A549 (cell line): ENCODE data around the gene NOD2. TPM values are rescaled to one million over a fixed set of nuclear protein-coding genes. Genes with fewer than 3 reads are reported as not detected.

Experiments used
- ATAC-seq, 2 experiments: fragments of 200-7000 bp in 1 of 2; fragments of >200 bp in 1 of 2; cut with Nextera tagmentation in 1 of 2; cut with Tn5 transposase in 1 of 2; 3 replicates each; pipeline versions ENCODE4 v1.8.0 to v1.9.1; 2018 to 2020; ENCODE audit warnings: mild to moderate bottlenecking in 1 of 2, moderate library complexity in 1 of 2
- CTCF ChIA-PET: fragments of 300-600 bp; sonication (Branson Sonifier 250); formaldehyde crosslinking; extraction: SDS; loops from one replicate; lab custom pipeline; 2021; ENCODE audit warnings: antibody characterized with exemption, inconsistent platforms; lab: Yijun Ruan, JAX
- POLR2A ChIA-PET: fragments of 350-600 bp; formaldehyde crosslinking; extraction: SDS; loops from one replicate; lab custom pipeline; 2021; ENCODE audit warnings: antibody characterized with exemption, inconsistent platforms; lab: Yijun Ruan, JAX
- DNase-seq, 2 experiments: peaks; one replicate each; pipeline versions ENCODE4 v3.0.0 to v3.0.0-alpha.2; 2011 to 2016; ENCODE audit warnings: low read depth in 1 of 2, low spot score in 1 of 2
- FAIRE-seq: peaks from 2 replicates; lab custom pipeline; 2011; peaks lifted over from hg19 to GRCh38; lab: Jason Lieb, UNC
- H3K27ac ChIP-seq, 2 experiments: fragments of >200 bp; sonication (Bioruptor Twin); formaldehyde crosslinking; 3 replicates each; pipeline ENCODE4 v1.5.1; 2016 to 2017
- H3K4me1 ChIP-seq: fragments of >200 bp; sonication (Bioruptor Twin); formaldehyde crosslinking; 3 replicates; pipeline ENCODE4 v1.6.1; 2016
- H3K4me2 ChIP-seq: fragments of >200 bp; sonication (Bioruptor Twin); formaldehyde crosslinking; 3 replicates; pipeline ENCODE4 v1.6.1; 2016
- H3K4me3 ChIP-seq: fragments of >200 bp; sonication (Bioruptor Twin); formaldehyde crosslinking; 3 replicates; pipeline ENCODE4 v1.5.1; 2016
- H3K9me3 ChIP-seq: fragments of >200 bp; sonication (Bioruptor Twin); formaldehyde crosslinking; 3 replicates; pipeline ENCODE4 v1.6.1; 2016
- CBX8 ChIP-seq: fragments of 200-600 bp; sonication (generic); IDR thresholded peaks from 2 replicates; pipeline ENCODE4 v1.6.1; 2016
- CHD2 ChIP-seq: fragments of 150-350 bp; IDR thresholded peaks from 2 replicates; pipeline ENCODE4 v1.6.1; 2014; ENCODE audit warnings: low read length; ENCODE audit not compliant: partially characterized antibody
- EHF ChIP-seq: fragments of 250-450 bp; sonication (Bioruptor Pico); IDR thresholded peaks from 2 replicates; pipeline ENCODE4 v1.5.0; 2020; ENCODE audit warnings: mild to moderate bottlenecking
- FOSL2 ChIP-seq, 2 experiments: fragments of 450-650 bp in 1 of 2; fragments of >200 bp in 1 of 2; sonication (Bioruptor Twin) in 1 of 2; formaldehyde crosslinking; IDR thresholded peaks; 2 replicates each; pipeline versions ENCODE4 v1.5.0 to v1.6.1; 2016 to 2020; ENCODE audit warnings: mild to moderate bottlenecking in 1 of 2, moderate library complexity in 1 of 2
- FOXS1 ChIP-seq: fragments of 250-450 bp; sonication (Bioruptor Pico); IDR thresholded peaks from 2 replicates; pipeline ENCODE4 v1.5.0; 2020; ENCODE audit warnings: mild to moderate bottlenecking, moderate library complexity
- GATA3 ChIP-seq: IDR thresholded peaks from 2 replicates; pipeline ENCODE4 v1.6.1; 2012; ENCODE audit warnings: borderline replicate concordance
- HDAC2 ChIP-seq: fragments of 200-600 bp; sonication (generic); IDR thresholded peaks from 2 replicates; pipeline ENCODE4 v1.6.1; 2016
- HMGXB4 ChIP-seq: fragments of 250-450 bp; sonication (Bioruptor Pico); IDR thresholded peaks from 2 replicates; pipeline ENCODE4 v1.5.0; 2021; ENCODE audit warnings: mild to moderate bottlenecking, moderate library complexity, borderline replicate concordance
- HOXA7 ChIP-seq: fragments of 250-450 bp; sonication (Bioruptor Pico); IDR thresholded peaks from 2 replicates; pipeline ENCODE4 v1.5.0; 2020; ENCODE audit warnings: mild to moderate bottlenecking, moderate library complexity
- JUN ChIP-seq, 2 experiments: fragments of >200 bp; sonication (Bioruptor Twin); formaldehyde crosslinking; IDR thresholded peaks; 2 replicates in 1 of 2; 3 replicates in 1 of 2; pipeline ENCODE4 v1.6.1; 2016 to 2017
- MAFK ChIP-seq: fragments of 450-650 bp; IDR thresholded peaks from 2 replicates; pipeline ENCODE4 v1.6.1; 2014; ENCODE audit not compliant: partially characterized antibody
- MYC ChIP-seq: IDR thresholded peaks from 2 replicates; pipeline ENCODE4 v1.6.1; 2012; ENCODE audit warnings: mild to moderate bottlenecking, inconsistent platforms, low read length, improper control_type of control experiment, borderline replicate concordance
- NR3C1 ChIP-seq: fragments of >200 bp; sonication (Bioruptor Twin); formaldehyde crosslinking; IDR thresholded peaks from 3 replicates; pipeline ENCODE4 v1.6.1; 2017
- PBX3 ChIP-seq: IDR thresholded peaks from 2 replicates; pipeline ENCODE4 v1.6.1; 2012
- RARB ChIP-seq: fragments of 250-450 bp; sonication (Bioruptor Pico); IDR thresholded peaks from 2 replicates; pipeline ENCODE4 v1.8.0; 2021; ENCODE audit warnings: mild to moderate bottlenecking, moderate library complexity
- RNF2 ChIP-seq: fragments of 200-600 bp; sonication (generic); IDR thresholded peaks from 2 replicates; pipeline ENCODE4 v1.6.1; 2016; ENCODE audit warnings: low read depth, mild to moderate bottlenecking, antibody characterized with exemption, moderate library complexity, borderline replicate concordance
- SMC3 ChIP-seq: fragments of >200 bp; sonication (Bioruptor Twin); formaldehyde crosslinking; IDR thresholded peaks from 3 replicates; pipeline ENCODE4 v1.6.1; 2018; ENCODE audit warnings: inconsistent platforms
- TP53 ChIP-seq: fragments of 250-450 bp; sonication (Bioruptor Pico); IDR thresholded peaks from 2 replicates; pipeline ENCODE4 v1.5.0; 2021; ENCODE audit warnings: mild to moderate bottlenecking, moderate library complexity
- ZNF302 ChIP-seq: fragments of 250-450 bp; sonication (Bioruptor Pico); IDR thresholded peaks from 2 replicates; pipeline ENCODE4 v1.9.0; 2021; ENCODE audit warnings: inconsistent platforms, mild to moderate bottlenecking, moderate library complexity
- WGBS: methylation state at CpG from one replicate; pipeline ENCODE4 v1.1.6; 2017; ENCODE audit errors: missing lambda C conversion rate; 5-methylcytosine and 5-hydroxymethylcytosine counted together
- polyA plus RNA-seq, 4 experiments: library from polyadenylated mRNA; depleted of rRNA in 3 of 4; stranded (reverse); fragments of >200 nt; fragmentation: RNase III in 1 of 4; extraction: RNeasy Plus Mini Kit Qiagen cat#74134 plus additional on column Dnase treatment in 1 of 4; gene quantifications; 2 replicates in 3 of 4; 3 replicates in 1 of 4; pipeline ENCODE4 v1.2.3, GENCODE V29; 2011 to 2017
- TF ChIP-seq, protein P1 (sequence below): fragments of >200 bp; sonication (Bioruptor Twin); formaldehyde crosslinking; IDR thresholded peaks from 3 replicates; pipeline ENCODE4 v1.6.1; 2016
- TF ChIP-seq, protein P2 (sequence below): fragments of 150-350 bp; IDR thresholded peaks from 2 replicates; pipeline ENCODE4 v1.6.1; 2014; ENCODE audit warnings: low read depth, mild to moderate bottlenecking, low read length

Gene NOD2
- polyA plus RNA-seq, 2 of the 4 experiments (the other 2 are of a cell fraction): not detected

- TF ChIP-seq FOSL2 (IDR thresholded peaks at IDR 0.05) (no peak), FOSL2 (CRISPR knock-in tag; IDR thresholded peaks at IDR 0.05) (no peak), JUN (IDR thresholded peaks at IDR 0.05) (no peak), MYC (no peak), CBX8 (no peak), SMC3 (no peak), HMGXB4 (CRISPR knock-in tag) (no peak), RNF2 (no peak)
- TF ChIP-seq, all 56 proteins: peak for 0
Observed at GRCh38 chr16:50718761-50719400, 25.5 kb downstream of the NOD2 start (continued).

DNA sequence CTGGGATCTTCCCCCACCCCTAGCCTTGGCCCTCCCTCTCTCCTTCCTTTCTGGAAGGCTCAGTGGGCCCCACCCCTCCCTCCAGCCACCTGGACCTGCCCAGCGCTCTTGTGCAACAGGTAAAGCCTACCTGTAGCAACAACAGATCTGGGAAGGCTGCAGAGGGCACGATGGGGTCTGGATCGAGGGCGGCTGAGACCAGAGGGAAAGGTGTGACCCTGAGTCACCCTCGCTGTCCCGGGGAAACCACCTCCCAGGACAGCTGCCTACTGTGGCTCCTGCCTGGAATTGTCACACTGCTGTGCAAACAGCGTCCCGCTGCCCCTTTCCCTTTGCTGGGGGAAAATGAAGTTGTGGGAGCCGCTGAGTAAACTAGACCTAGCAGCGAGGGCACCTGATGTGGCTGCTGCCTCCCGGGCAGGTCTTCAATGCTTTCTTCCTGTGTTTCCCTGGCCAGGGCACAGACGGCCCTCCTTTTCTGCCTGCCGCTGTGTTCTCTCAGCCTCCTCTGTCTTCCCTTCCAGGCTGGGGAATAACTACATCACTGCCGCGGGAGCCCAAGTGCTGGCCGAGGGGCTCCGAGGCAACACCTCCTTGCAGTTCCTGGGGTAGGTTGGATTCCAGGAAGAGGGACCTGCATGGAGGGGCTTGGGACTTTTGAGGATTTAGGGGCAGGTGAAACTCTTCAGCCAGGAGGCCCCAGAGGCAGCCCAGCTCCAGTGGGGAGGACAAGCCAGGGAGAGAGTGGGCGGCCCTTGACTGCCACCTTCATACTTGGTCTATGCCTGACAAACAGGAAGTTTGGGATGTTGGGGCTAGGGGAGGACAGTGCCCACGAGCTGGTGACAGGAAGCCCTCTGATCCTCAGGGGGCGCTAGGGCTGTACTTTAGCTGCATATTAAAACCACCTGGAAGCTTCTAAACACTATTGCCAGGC lies 26.3 kb downstream of the NOD2 start:
- Histone ChIP-seq H3K9me3 (no peaks in the 10 kb centered on the region), H3K27ac (no peak overlapping the region), H3K4me3 (no peak overlapping the region), H3K4me1 (no peaks in the 10 kb centered on the region), H3K4me2 (no peak overlapping the region)
- WGBS: 56% methylated on average over 15 of the region's 20 CpGs
- peak in 1 of 2 experiments; percentile 39; a peak in 2 of 6 replicates for ATAC-seq
- ChIA-PET POLR2A (no interaction called here), CTCF (interaction anchor here (1.4 kb wide), 1 partner anchor 54 kb away, joined by 3 read pairs; no protein-coding TSS in a partner anchor)
- TF ChIP-seq CHD2 (no peak), MYC (no peak), TP53 (CRISPR knock-in tag) (no peak), NR3C1 (no peak), MAFK (no peak), PBX3 (no peak), FOXS1 (CRISPR knock-in tag) (no peak), EHF (CRISPR knock-in tag) (no peak), HMGXB4 (CRISPR knock-in tag) (no peak), CBX8 (no peak), HDAC2 (no peak), HOXA7 (CRISPR knock-in tag) (no peak), GATA3 (no peak), ZNF302 (CRISPR knock-in tag) (no peak), RARB (no peak)
- TF ChIP-seq, protein P1, sequence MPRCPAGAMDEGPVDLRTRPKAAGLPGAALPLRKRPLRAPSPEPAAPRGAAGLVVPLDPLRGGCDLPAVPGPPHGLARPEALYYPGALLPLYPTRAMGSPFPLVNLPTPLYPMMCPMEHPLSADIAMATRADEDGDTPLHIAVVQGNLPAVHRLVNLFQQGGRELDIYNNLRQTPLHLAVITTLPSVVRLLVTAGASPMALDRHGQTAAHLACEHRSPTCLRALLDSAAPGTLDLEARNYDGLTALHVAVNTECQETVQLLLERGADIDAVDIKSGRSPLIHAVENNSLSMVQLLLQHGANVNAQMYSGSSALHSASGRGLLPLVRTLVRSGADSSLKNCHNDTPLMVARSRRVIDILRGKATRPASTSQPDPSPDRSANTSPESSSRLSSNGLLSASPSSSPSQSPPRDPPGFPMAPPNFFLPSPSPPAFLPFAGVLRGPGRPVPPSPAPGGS: no peak
- TF ChIP-seq, protein P2, sequence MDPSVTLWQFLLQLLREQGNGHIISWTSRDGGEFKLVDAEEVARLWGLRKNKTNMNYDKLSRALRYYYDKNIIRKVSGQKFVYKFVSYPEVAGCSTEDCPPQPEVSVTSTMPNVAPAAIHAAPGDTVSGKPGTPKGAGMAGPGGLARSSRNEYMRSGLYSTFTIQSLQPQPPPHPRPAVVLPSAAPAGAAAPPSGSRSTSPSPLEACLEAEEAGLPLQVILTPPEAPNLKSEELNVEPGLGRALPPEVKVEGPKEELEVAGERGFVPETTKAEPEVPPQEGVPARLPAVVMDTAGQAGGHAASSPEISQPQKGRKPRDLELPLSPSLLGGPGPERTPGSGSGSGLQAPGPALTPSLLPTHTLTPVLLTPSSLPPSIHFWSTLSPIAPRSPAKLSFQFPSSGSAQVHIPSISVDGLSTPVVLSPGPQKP: no peak
- FAIRE-seq: no peak
- no peak for DNase-seq
